MM.1S (cell line): Measurements from ENCODE around the gene VRK2.

Experiments used
- CTCF ChIP-seq: fragments of 300-600 bp; sonication (generic); IDR thresholded peaks from 2 replicates; pipeline ENCODE4 v1.5.1; 2016; ENCODE audit warnings: antibody characterized with exemption, low read length, mixed read lengths
- EZH2 ChIP-seq: fragments of 300-600 bp; sonication (generic); optimal IDR thresholded peaks from 2 replicates; pipeline ENCODE3; 2017; ENCODE audit warnings: low read depth, mild to moderate bottlenecking, antibody characterized with exemption, low read length, mixed read lengths
- EZH2phosphoT487 ChIP-seq: fragments of 300-600 bp; sonication (generic); IDR thresholded peaks from 2 replicates; pipeline ENCODE4 v1.6.1; 2018; ENCODE audit warnings: antibody characterized with exemption, low read length

- TF ChIP-seq CTCF (no peak), EZH2 (no peak), EZH2phosphoT487 (no peak)
Measured at GRCh38 chr2:58109481-58109880, 62.9 kb downstream of the VRK2 start.
